NCI-H2171 treated with DMSO at 0.1 percent for 48 hours (cell line): ENCODE measurements around the gene BET1L.
"Not testable (repeated sequence)": the region's sequence is repeated elsewhere in the genome, so short reads cannot be mapped to it uniquely, and the experiment has no call there.

ENCODE experiments used
- DNase-seq: peaks from one replicate; lab custom pipeline; 2025; lab: John Stamatoyannopoulos, UW

The BET1L gene

GRCh38 chr11:207208-207862 is at the start of gene BET1L, which contains the start of gene RIC8A:
TSS of gene BET1L (minus strand) at chr11:207399. CDS start at chr11:207321, 78 bp downstream.
TSS of gene RIC8A (plus strand) at chr11:207708. CDS start at chr11:208855, 1,147 bp downstream.
- DNase-seq: peak; percentile 90

GRCh38 chr11:255816-256215 is 48.6 kb upstream of the BET1L start:
- DNase-seq: no peak

GRCh38 chr11:255176-255575 is 48.0 kb upstream of the BET1L start:
- no peak for DNase-seq

GRCh38 chr11:253886-254270 is 46.7 kb upstream of the BET1L start:
- DNase-seq: no peak

- DNase-seq: no peak
Observed at GRCh38 chr11:253160-253885, 46.1 kb upstream of the BET1L start.

GRCh38 chr11:252666-253065 is 45.5 kb upstream of the BET1L start:
- DNase-seq: no peak

GRCh38 chr11:251550-251949 is 44.4 kb upstream of the BET1L start:
- peak; percentile 3 for DNase-seq

- DNase-seq: no peak
Observed at GRCh38 chr11:250740-251299, 43.6 kb upstream of the BET1L start.

- DNase-seq: no peak
Observed at GRCh38 chr11:250274-250673, 43.1 kb upstream of the BET1L start.

GRCh38 chr11:249062-249461 is 41.9 kb upstream of the BET1L start:
- no peak for DNase-seq

- DNase-seq: no peak
Observed at GRCh38 chr11:244376-244775, 37.2 kb upstream of the BET1L start.

- no peak for DNase-seq
Observed at GRCh38 chr11:241634-242033, 34.4 kb upstream of the BET1L start.

GRCh38 chr11:240315-240714 is 33.1 kb upstream of the BET1L start:
- no peak for DNase-seq

- not testable (repeated sequence) for DNase-seq
Observed at GRCh38 chr11:238346-238745, 31.1 kb upstream of the BET1L start.

GRCh38 chr11:236774-237767 is 29.9 kb upstream of the BET1L start, which contains the start of gene PSMD13:
TSS of gene PSMD13 (plus strand) at chr11:236976. CDS start at chr11:237050, 74 bp downstream.
- peak; percentile 69 for DNase-seq

- DNase-seq: peak; percentile 74
Observed at GRCh38 chr11:235997-236773, 29.0 kb upstream of the BET1L start, which contains the start of gene SIRT3. TSS of gene SIRT3 (minus strand) at chr11:236342. CDS start at chr11:236328, 14 bp downstream.

GRCh38 chr11:235609-235996 is 28.4 kb upstream of the BET1L start:
- peak; percentile 25 for DNase-seq

- no peak for DNase-seq
Observed at GRCh38 chr11:235180-235579, 28.0 kb upstream of the BET1L start.

GRCh38 chr11:232783-233565 is 25.8 kb upstream of the BET1L start:
- no peak for DNase-seq

GRCh38 chr11:230431-230830 is 23.2 kb upstream of the BET1L start:
- DNase-seq: no peak
